BLaER1 treated with 17β-estradiol and CSF1 and Interleukin-3, amounts not matched to agents 10 nM and 100 nM (cell line): ENCODE data around the gene PCDH15.

Experiments used
- H3K27ac ChIP-seq, 11 experiments: shearing (Covaris generic); formaldehyde crosslinking; 2 replicates each; pipeline ENCODE4 v1.8.1; 2022
- H3K27me3 ChIP-seq, 11 experiments: shearing (Covaris generic); formaldehyde crosslinking; 2 replicates each; pipeline ENCODE4 v1.8.1; 2022
- H3K36me3 ChIP-seq, 11 experiments: shearing (Covaris generic); formaldehyde crosslinking; 2 replicates each; pipeline ENCODE4 v1.8.1; 2022
- H3K4me1 ChIP-seq, 10 experiments: shearing (Covaris generic); formaldehyde crosslinking; 2 replicates each; pipeline ENCODE4 v1.8.1; 2022
- H3K4me2 ChIP-seq, 11 experiments: shearing (Covaris generic); formaldehyde crosslinking; 2 replicates each; pipeline ENCODE4 v1.8.1; 2022
- H3K4me3 ChIP-seq, 10 experiments: shearing (Covaris generic); formaldehyde crosslinking; 2 replicates each; pipeline ENCODE4 v1.8.1; 2022
- H3K9ac ChIP-seq, 11 experiments: shearing (Covaris generic); formaldehyde crosslinking; 2 replicates each; pipeline ENCODE4 v1.8.1; 2022
- H3K9me3 ChIP-seq, 11 experiments: shearing (Covaris generic); formaldehyde crosslinking; replicated peaks in 1 of 11; 2 replicates each; pipeline ENCODE4 v1.8.1; 2022
- H4K20me1 ChIP-seq, 11 experiments: shearing (Covaris generic); formaldehyde crosslinking; 2 replicates each; pipeline ENCODE4 v1.8.1; 2022
- Cebpa-rat ChIP-seq, 11 experiments: shearing (Covaris generic); IDR thresholded peaks; 2 replicates each; pipeline ENCODE4 v1.8.1; 2022

Gene PCDH15

GRCh38 chr10:54797636-54798321, 3.3 kb downstream of the PCDH15 start:
- Histone ChIP-seq H3K9me3 (no peaks in the 10 kb centered on the region), H3K4me3 (no peak overlapping the region), H3K27me3 (no peaks in the 10 kb centered on the region), H4K20me1 (no peaks in the 10 kb centered on the region), H3K36me3 (no peaks in the 10 kb centered on the region), H3K9ac (no peak overlapping the region), H3K4me2 (no peak overlapping the region), H3K27ac (no peak overlapping the region), H3K4me1 (no peaks in the 10 kb centered on the region)
- no peak for TF ChIP-seq Cebpa-rat (IDR thresholded peaks at IDR 0.05)

DNA sequence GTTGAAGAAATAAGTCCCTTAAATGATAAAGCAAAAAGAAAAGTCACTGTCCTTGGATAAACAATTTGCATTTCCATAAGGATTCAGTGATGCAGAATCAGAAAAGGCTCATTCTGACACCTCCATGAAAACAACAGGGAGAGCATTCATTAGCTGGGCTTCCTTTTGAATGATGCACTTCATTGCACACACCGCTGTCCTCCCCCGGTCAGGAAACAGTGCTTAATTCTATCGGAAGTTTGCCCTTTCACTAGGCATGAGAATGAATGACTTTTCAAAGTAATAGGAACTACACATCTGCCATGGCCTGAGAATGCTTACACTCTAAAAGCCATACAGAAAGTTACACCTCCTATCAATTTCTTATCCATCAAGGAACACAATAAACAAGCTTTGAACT, 4.2 kb downstream of the PCDH15 start:
- H3K4me1 ChIP-seq = no peaks in the 10 kb centered on the region
- H3K36me3 ChIP-seq = no peaks in the 10 kb centered on the region
- H3K27me3 ChIP-seq = no peaks in the 10 kb centered on the region
- H3K27ac ChIP-seq = no peak overlapping the region
- no peaks in the 10 kb centered on the region for H4K20me1 ChIP-seq
- no peaks in the 10 kb centered on the region for H3K9me3 ChIP-seq
- H3K9ac ChIP-seq = no peak overlapping the region
- H3K4me2 ChIP-seq = no peak overlapping the region
- no peak overlapping the region for H3K4me3 ChIP-seq
- TF ChIP-seq Cebpa-rat (IDR thresholded peaks at IDR 0.05) = no peak

DNA sequence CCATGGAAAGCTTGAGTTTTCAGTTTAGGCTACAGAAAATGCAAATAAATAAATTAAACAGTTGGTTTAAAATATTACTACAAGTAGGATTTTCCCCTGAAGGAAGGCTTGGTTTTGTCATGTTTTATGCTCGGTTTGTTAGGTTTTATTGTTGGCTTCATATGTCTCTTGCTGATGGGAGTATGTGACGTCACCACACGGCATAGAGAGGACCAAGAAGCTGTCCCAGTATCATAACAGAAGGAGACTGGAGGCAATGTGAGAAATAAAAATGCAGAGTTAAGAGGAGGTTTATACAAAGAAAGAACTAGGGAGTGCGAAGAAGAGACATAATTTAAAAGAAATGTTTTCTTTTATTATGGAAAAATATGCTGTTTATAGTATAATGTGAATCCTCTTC, 24.4 kb downstream of the PCDH15 start:
- no peaks in the 10 kb centered on the region for H3K27me3 ChIP-seq
- H3K9ac ChIP-seq = no peak overlapping the region
- no peaks in the 10 kb centered on the region for H3K4me1 ChIP-seq
- H3K4me3 ChIP-seq = no peak overlapping the region
- no peak overlapping the region for H3K27ac ChIP-seq
- TF ChIP-seq Cebpa-rat (IDR thresholded peaks at IDR 0.05) = no peak
- no peaks in the 10 kb centered on the region for H4K20me1 ChIP-seq
- H3K36me3 ChIP-seq = no peaks in the 10 kb centered on the region
- no peaks in the 10 kb centered on the region for H3K9me3 ChIP-seq
- H3K4me2 ChIP-seq = no peak overlapping the region

DNA sequence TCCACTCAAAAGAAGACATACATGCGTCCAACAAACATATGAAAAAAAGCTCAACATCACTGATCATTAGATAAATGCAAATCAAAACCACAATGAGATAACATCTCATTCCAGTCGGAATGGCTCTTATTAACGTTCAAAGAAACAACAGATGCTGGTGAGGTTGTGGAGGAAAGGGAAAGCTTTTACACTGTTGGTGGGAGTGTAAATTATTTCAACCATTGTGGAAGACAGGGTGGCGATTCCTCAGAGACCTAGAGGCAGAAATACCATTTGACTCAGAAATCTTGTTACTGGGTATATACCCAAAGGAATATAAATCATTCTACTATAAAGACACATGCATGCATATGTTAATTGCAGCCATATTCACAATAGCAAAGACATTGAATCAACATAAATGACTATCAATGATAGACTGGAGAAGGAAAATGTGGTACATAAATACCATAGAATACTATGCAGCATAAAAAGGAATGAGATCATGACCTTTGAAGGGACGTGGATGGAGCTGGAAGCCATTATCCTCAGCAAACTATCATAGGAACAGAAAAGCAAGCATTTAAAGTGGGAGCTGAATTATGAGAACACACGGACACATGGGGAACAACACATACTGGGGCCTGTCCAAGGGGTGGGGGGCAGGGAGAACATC, 28.4 kb downstream of the PCDH15 start:
- Histone ChIP-seq H3K27ac (no peak overlapping the region), H3K4me2 (no peak overlapping the region), H3K27me3 (no peaks in the 10 kb centered on the region), H3K9ac (no peak overlapping the region), H3K4me1 (no peaks in the 10 kb centered on the region), H3K4me3 (no peak overlapping the region), H4K20me1 (no peaks in the 10 kb centered on the region), H3K36me3 (no peaks in the 10 kb centered on the region), H3K9me3 (no peaks in the 10 kb centered on the region)
- no peak for TF ChIP-seq Cebpa-rat (IDR thresholded peaks at IDR 0.05)

DNA sequence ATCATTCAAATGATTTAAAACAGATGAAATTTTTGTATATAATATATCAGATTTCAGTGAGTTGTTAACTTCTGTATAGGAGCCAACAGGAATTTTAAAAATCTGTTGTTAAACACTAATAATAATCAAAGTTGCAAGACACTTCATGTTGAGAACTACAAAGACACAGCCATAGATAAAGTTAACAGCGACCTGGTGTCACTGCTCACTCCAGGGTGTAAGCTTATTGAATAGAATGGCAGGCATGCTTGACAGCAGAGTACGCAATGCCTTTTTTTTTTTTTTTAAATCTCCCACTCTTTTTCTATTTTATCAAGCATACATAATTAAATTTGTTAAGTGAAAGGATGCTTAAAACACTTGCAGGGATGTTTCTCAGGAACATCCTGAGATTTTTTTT, 32.0 kb downstream of the PCDH15 start:
- no peak overlapping the region for H3K4me3 ChIP-seq
- H3K27ac ChIP-seq = no peak overlapping the region
- H3K4me1 ChIP-seq = no peaks in the 10 kb centered on the region
- no peaks in the 10 kb centered on the region for H4K20me1 ChIP-seq
- H3K36me3 ChIP-seq = no peaks in the 10 kb centered on the region
- no peaks in the 10 kb centered on the region for H3K27me3 ChIP-seq
- no peaks in the 10 kb centered on the region for H3K9me3 ChIP-seq
- H3K4me2 ChIP-seq = no peak overlapping the region
- H3K9ac ChIP-seq = no peak overlapping the region
- TF ChIP-seq Cebpa-rat (IDR thresholded peaks at IDR 0.05) = no peak

- H3K4me1 ChIP-seq = no peaks in the 10 kb centered on the region
- no peak overlapping the region for H3K4me2 ChIP-seq
- no peaks in the 10 kb centered on the region for H3K9me3 ChIP-seq
- no peaks in the 10 kb centered on the region for H3K27me3 ChIP-seq
- H3K4me3 ChIP-seq = no peak overlapping the region
- no peaks in the 10 kb centered on the region for H4K20me1 ChIP-seq
- H3K27ac ChIP-seq = no peak overlapping the region
- no peak for TF ChIP-seq Cebpa-rat (IDR thresholded peaks at IDR 0.05)
- no peaks in the 10 kb centered on the region for H3K36me3 ChIP-seq
- no peak overlapping the region for H3K9ac ChIP-seq
Observed at GRCh38 chr10:54758791-54759190, 42.2 kb downstream of the PCDH15 start.

DNA sequence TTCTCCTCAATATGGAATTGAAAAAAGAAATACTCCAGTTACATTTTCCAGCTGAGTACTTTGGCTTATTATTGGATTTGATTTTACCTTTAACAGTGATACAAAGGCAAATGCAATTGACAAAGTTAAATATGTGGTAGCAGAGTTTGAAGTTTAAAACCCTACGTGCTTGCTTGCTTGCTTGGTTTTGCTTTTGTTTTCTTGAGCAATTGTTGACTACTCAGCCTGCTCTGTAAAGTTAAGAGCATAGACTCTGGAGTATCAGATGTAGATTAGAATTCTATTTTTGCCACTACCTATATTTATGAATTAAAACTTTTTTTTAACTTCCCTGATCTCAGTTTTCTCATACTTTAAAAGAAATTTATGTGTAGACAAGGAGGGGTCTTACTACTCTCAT, 51.4 kb downstream of the PCDH15 start:
- Histone ChIP-seq H3K9ac (no peak overlapping the region), H3K27me3 (no peaks in the 10 kb centered on the region), H3K4me2 (no peak overlapping the region), H3K4me1 (no peaks in the 10 kb centered on the region), H3K9me3 (no peaks in the 10 kb centered on the region), H3K36me3 (no peaks in the 10 kb centered on the region), H3K27ac (no peak overlapping the region), H4K20me1 (no peaks in the 10 kb centered on the region), H3K4me3 (no peak overlapping the region)
- no peak for TF ChIP-seq Cebpa-rat (IDR thresholded peaks at IDR 0.05)

DNA sequence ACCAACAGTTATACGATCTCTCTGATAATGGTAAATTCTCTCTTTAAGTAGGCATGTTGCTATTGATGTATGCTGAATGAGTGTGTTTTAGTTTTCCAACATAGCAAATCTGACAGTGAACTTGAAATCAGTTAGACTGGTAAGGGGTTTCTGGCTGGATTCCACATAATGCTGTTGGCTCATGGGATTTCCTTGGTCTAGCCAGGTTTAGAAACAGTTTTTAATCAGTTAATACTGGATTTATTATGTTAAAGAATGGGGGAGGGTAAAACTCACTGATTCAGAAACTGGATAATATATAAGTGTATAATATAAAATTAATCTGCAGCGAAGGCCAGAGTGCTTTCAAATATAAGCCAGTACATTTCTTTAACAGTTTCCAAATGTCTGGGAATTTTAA, 55.6 kb downstream of the PCDH15 start:
- Histone ChIP-seq H3K4me2 (no peak overlapping the region), H4K20me1 (no peaks in the 10 kb centered on the region), H3K27me3 (no peaks in the 10 kb centered on the region), H3K36me3 (no peaks in the 10 kb centered on the region), H3K9me3 (no peaks in the 10 kb centered on the region), H3K9ac (no peak overlapping the region), H3K4me1 (no peaks in the 10 kb centered on the region), H3K27ac (no peak overlapping the region), H3K4me3 (no peak overlapping the region)
- TF ChIP-seq Cebpa-rat (IDR thresholded peaks at IDR 0.05) = no peak

- Histone ChIP-seq H4K20me1 (no peaks in the 10 kb centered on the region), H3K4me2 (no peak overlapping the region), H3K4me3 (no peak overlapping the region), H3K27ac (no peak overlapping the region), H3K9ac (no peak overlapping the region), H3K27me3 (no peaks in the 10 kb centered on the region), H3K9me3 (no peaks in the 10 kb centered on the region), H3K4me1 (no peaks in the 10 kb centered on the region), H3K36me3 (no peaks in the 10 kb centered on the region)
- no peak for TF ChIP-seq Cebpa-rat (IDR thresholded peaks at IDR 0.05)
Observed at GRCh38 chr10:54742416-54742815, 58.6 kb downstream of the PCDH15 start.

- no peak overlapping the region for H3K4me2 ChIP-seq
- no peaks in the 10 kb centered on the region for H3K4me1 ChIP-seq
- H4K20me1 ChIP-seq = no peaks in the 10 kb centered on the region
- H3K27ac ChIP-seq = no peak overlapping the region
- H3K4me3 ChIP-seq = no peak overlapping the region
- TF ChIP-seq Cebpa-rat (IDR thresholded peaks at IDR 0.05) = no peak
- no peaks in the 10 kb centered on the region for H3K9me3 ChIP-seq
- no peaks in the 10 kb centered on the region for H3K36me3 ChIP-seq
- H3K9ac ChIP-seq = no peak overlapping the region
- no peaks in the 10 kb centered on the region for H3K27me3 ChIP-seq
Observed at GRCh38 chr10:54728511-54728910, 72.5 kb downstream of the PCDH15 start.
